ENCODE results near the gene STRADB.
"Not testable (repeated sequence)": the region's sequence is repeated elsewhere in the genome, so short reads cannot be mapped to it uniquely, and the experiment has no call there.

The STRADB gene

DNA sequence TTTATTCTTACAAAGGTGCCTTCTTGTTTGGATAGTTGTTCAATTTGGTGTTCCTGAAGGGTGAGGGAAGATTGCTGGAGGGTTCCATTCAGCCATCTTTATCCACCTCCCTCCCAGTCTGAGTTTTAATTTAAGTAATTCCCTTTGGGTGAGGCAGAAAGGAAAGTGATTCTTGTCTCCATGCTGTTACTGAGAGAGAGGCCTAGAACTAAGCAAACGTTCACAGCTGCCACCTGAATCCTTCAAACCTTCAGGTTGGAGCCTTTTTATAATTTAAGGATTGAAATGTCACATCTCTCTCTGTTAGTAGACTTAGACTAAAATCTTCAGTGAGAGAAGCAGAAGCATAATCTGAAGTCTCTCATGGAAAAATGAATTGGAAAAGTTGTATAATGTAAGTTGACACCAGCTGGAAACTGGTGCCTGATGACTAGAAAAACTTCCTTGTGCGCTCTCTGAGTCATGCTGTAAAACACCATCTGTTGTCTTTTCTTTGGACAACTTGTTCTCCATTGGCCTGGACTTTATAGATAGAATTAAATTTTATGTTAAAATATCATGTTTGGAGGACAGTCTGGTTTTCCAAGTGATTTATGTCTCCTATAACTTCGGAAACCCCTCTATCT is 14.6 kb downstream of the STRADB start:
- no peak for DNase-seq (ENCODE audit: low read depth in 2 of 2)

DNA sequence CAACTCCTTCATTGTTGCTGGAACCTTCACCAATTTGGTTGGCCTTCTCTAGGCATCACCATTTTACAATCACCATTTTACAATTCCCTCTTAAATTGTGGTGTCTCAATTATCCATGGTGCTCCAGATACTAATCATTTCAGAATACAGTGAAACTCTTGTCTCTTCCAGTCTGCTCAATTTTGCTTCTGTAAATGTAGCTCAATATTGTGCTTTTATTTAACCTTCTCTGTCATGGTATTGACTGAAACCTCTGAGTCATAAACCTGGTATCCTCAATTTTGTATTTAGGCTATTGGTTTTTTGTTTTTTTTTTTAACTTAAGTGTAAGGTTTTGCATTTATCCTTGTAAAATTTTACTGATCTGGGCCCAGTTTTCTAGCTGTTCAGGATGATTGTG is 16.1 kb downstream of the STRADB start:
- no peak for DNase-seq (ENCODE audit: low read depth in 2 of 2)

DNA sequence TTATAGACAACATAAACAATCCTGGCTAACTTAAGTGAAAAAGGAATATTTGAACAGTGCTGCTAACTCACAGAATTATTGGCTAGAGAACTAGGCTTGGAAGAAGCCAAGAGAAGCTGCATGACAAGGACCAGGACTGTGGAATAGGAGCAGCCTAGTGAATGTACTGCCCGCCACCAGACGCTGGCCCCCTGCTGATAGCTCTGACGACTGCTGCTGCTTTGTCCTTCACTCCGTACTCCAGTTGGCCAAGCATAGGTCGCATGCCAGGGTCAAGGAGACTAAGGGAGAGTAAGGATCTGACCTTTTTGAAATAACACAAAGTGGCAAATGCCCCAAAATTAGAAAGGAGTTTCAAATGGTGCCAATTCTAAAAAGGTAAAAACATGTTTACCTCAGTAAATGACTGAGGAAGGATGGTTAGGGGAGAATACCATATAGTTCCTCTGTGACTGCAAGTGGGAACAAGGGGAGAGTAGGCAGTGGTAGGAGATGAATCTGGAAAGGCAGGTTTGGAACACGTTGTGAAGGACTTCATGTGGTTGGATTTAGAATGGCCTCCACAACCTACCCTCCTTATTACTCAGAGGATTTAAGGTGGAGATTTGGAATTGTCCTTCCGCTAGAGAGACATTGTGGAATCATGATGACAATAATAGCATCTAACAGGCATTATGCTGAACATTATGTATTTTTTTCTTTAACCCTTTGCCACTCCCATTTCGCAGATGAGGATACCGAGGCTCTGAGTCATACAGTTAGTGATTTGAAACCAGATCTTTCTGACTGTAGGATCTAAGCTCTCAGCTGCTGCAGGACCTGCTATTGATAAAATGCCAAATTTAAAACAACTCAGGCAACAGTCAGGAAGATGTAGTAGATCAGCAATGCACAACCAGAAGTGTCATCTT is 19.5 kb downstream of the STRADB start:
- no peak for DNase-seq (ENCODE audit: low read depth in 2 of 2)

DNA sequence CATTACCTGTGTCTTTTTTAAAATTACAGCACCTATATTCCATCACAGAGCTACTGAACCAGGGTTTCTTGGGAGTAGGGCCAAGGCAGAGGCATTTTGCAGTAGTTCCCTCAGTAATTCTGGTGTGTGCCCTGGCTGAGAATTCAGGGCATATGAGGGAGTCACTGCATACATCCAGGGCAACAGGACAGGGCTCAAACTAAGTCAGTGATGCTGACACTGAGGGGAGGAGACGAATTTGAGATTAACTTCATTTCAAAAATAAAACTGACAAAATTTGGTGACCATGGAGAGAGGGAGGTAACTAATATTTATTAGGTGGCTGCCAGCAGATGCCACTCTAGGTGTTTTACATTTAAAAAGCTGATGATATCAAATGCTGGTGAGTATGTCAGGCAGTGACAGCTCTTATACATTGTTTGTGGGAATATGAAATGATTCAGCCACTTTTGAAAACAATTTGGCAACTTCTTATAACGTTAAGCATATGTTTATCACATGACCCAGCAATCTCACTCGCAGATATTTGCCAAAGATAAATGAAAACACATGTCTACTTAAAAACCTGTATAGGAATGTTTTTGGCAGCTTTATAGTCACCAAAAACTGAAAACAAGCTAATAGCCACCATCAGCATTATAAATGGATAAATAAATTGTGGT is 20.3 kb downstream of the STRADB start:
- no peak for DNase-seq (ENCODE audit: low read depth in 2 of 2)

DNA sequence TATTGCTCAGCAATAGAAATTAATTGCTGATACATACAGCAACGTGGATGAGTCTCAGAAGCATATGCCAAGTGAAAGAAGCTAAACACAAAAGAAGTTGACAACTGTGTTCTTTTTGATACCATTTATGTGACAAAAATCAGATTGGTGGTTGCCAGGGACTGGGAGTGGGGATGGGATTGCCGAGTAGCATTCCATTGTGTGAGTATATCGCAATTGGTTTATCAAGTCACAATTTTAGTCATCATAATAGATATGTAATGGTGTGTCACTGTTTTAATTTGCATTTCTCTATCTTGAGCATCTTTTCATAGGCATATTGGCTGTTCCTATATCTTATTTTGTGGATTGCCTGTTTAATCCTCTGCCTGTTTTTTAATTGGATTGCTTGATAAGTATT is 20.9 kb downstream of the STRADB start:
- no peak for DNase-seq (ENCODE audit: low read depth in 2 of 2)

DNA sequence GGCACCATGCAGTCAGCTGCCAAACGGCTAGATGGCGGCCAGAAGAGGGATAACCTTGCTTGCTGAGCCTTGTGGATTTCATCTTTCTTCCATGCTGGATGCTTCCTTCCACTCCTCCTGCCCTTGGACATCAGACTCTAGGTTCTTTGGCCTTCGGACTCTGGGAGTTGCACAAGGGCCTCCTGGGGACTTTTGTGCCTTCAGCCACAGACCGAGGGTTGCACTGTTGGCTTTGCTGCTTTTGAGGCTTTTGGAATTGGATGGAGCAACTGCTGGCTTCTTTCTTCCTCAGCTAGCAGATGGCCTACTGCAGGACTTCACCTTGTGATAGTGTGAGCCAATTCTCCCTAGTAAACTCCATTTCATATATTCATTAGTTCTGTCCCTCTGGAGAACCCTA is 31.0 kb downstream of the STRADB start:
- DNase-seq (ENCODE audit: low read depth in 2 of 2): no peak

DNA sequence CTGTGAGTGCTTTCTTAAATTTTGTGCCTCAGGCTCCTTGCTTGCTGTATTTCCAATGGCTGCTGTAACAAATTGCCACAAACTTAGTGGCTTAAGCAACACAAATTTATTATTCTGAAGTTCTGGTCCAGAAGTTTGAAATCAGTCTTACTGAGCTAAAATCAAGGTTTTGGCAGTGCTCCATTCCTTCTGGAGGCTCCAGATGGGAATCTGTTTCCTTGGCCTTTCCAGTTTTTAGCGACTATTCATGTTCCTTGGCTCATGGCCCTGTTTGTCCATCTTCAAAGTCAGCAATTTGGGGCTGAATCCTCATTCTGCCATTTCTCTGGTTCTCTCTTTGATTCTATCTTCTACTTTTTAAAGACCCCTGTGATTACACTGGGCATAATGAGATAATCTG is 31.8 kb downstream of the STRADB start:
- no peak for DNase-seq (ENCODE audit: low read depth in 2 of 2)

DNA sequence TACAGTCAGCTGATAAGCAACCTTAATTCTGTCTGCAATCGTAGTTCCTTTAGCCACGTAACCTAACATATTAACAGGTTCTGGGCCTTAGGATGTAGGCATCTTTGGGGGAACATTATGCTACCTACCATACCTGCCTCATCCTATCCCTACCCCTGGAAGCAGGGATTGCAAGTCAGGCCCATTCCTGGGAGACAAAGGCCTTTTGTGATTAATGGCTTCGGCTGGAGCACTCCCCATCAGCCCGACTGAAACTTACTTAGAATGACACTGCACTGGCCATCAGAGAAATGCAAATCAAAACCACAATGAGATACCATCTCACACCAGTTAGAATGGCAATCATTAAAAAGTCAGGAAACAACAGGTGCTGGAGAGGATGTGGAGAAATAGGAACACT is 32.2 kb downstream of the STRADB start:
- not testable (repeated sequence) for DNase-seq (ENCODE audit: low read depth in 2 of 2)

DNA sequence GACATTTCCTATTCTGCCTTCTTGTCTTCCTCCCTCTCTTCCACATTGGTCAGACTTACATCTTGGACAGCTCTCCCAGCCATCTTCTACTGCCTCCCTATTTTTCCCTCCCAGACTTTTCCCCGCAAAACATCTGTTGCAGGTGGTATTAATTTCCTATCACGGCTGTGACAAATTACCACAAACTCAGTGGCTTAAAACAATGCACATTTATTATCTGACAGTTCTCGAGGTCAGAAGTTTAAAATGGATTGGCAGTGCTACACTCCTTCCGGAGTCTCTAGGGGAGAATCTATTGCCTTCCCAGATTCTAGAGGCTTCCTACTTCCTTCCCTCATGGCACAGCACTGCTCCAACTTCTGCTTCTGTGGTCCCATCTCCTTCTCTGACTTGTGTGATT is 33.3 kb downstream of the STRADB start:
- no peak for DNase-seq (ENCODE audit: low read depth in 2 of 2)

DNA sequence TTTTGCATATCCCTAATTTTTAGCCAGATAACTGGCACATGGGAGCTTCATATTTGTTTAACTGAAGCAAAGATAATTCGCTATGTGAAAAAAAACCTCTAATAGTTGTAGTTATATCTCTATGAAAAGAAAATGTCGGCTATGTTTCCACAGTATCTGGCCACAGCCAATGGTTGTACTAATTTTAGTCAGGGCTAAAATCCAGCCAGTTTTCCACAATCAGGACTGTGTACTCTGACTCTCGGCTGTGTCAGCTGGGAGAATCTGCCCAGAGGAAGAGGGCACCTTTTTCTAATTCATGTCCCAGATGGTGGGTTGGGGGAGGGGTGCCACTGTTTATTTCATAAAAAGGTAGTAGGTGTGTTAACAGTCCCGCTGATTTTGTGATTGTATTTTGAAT is 38.8 kb downstream of the STRADB start:
- no peak for DNase-seq (ENCODE audit: low read depth in 2 of 2)

DNA sequence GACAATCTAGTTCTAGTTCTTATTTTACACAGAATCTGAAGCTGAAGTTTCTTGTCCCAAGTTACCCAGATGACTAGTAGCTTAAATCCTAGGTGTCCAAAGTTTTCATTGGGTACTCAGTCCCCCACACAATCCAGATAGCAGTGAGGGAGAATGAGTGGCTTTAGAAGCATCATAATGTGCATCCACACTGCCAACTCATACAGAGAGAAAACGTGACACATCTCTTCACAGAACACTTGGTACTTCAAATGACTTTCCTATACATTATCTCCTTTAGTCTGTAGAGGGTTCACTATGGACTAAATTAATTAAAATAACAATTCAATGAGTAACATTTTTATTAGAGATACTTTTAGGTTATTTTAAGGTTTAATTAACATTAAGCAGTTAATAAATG is 45.2 kb downstream of the STRADB start:
- no peak for DNase-seq (ENCODE audit: low read depth in 2 of 2)

DNA sequence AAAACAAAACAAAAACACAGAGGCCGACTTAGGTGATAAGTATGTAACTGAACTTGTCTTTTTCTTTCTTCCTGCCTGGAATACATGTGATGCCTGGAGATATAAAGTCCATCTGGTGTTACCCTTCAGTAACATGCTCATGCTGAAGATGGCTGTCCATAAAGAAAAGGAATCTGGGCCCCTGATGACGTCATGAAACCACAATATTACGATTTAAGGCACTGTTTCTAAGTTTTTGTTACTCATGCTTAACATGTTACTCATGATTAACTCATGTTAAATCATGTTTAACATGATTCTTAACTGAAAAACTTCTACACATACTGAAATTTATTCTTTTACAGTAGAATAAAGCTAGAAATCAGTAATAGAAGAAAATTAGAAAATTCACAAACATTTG is 49.0 kb downstream of the STRADB start:
- DNase-seq (ENCODE audit: low read depth in 2 of 2): no peak

DNA sequence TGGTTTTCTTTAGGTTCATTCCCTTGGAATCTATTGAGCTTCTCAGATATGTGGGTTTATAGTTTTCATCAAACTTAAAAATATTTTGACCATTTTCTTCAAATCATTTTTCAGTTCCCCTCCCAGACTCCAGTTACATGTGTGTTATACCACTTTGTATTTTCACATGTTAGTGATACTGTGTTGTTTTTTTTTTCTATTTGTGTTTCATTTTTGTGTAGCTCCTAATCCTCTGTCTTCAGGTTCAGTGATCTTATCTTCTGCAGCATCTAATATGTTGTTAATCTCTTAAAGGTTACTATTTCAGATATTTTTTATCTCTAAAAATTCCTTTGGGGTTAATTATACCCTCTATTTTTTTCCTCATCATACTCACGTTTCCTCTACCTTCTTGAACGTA is 51.2 kb downstream of the STRADB start:
- DNase-seq (ENCODE audit: low read depth in 2 of 2): no peak

DNA sequence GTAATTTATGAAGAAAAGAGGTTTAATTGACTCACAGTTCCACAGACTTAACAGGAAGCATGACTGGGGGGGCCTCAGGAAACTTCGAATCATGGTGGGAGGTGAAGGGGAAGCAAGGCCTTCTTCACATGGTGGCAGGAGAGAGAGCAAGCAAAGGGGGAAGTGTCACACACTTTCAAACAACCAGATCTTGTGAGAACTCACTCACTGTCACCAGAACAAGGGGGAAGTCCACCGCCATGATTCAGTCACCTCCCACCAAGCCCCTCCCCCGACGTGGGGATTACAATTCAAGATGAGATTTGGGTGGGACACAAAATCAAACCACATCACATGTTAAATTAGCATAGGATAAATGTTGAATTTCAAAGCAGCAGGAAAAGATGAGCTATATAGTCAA is 56.2 kb downstream of the STRADB start:
- DNase-seq (ENCODE audit: low read depth in 2 of 2): no peak

DNA sequence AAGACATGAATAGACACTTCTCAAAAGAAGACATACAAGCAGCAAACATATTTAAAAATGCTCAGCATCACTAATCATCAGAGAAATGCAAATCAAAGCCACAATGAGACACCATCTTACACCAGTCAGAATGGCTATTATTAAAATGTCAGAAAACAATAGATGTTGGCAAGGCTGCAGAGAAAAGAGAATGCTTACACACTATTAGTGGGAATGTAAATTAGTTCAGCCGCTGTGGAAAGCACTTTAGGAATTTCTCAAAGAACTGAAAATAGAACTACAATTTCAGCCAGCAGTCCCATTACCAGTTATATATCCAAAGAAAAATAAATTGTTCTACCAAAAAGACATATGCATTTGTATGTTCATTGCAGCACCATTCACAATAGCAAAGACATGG is 61.7 kb downstream of the STRADB start:
- DNase-seq (ENCODE audit: low read depth in 2 of 2): no peak

DNA sequence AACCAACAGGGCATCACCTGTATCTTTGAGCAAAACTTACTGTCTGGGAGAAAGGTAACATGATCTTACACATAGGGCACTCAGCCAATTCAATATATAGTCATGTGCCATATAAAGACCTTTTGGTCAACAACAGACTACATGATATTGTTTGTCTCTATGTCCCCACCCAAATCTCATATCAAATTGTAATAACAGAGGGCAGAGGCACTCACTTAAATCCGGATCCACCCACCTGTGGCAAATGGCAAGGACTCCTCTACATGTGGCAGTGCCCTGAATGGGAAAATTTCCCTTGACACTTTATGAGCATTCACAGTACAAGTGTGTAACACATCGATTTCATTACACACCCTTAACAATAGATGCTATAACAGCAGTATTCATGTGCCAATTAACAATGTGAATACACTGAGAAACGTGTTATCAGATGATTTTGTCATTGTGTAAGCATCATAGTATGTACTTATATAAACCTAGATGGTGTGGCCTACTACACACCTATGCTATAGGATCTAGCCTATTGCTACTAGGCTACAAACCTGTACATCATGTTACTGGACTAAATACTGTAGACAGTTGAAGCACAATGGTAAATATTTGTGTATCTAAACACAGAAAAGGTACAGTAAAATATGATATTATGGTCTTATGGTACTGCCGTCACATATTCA is 64.2 kb downstream of the STRADB start:
- DNase-seq (ENCODE audit: low read depth in 2 of 2): no peak

DNA sequence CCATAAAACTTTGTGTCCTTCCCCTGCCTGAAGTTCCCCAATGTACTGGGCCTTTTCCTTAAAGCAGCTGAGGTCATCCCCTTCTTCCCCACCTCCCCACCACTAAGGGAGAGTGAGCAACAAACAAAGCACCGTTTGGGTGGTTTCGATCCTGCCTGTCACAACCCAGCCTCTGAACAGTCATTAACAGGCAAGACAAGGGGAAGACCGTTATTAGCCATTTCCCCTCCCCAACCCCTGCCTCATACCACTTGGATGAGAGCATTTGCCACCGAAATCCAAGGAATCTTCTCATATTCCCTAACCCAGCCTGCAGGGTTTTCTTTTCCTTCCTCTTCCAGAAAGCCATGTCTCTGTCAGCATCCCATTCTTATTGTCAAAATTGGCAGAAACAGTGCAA is 65.6 kb downstream of the STRADB start:
- no peak for DNase-seq (ENCODE audit: low read depth in 2 of 2)

DNA sequence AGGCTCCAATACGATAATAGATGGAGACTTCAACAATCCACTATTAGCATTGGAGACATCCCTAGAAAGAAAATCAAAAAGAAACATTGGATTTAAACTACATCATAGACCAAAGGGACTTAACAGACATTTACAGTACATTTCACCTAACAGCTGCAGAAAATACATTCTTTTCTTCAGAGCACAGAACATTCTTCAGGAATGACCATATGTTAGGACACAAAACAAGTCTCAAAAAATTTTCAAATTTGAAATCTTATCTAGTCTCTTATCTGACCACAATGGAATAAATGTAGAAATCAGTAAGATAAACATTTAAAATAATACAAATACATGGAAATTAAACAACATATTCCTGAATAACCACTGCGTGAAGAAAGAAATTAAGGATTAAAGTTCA is 68.7 kb downstream of the STRADB start:
- DNase-seq (ENCODE audit: low read depth in 2 of 2): no peak

DNA sequence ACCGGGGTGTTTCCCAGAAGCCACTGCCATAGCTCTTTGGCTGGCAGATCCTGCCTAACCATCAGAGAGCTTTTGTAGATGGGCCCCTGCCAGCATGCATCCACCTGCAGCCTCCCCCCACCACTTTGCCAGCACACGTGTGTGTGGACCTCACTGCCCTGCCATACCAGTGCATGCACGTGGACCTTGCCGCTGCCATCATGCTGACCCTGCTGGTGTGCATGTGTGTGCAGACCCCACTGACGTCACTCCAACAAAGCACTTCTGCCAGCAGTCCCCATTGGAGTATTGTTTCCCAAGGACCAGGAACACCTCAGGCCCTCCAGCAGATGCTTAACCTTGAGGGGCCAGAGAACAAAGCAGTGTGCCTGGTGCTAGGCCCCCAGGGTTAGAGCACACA is 71.4 kb downstream of the STRADB start:
- no peak for DNase-seq (ENCODE audit: low read depth in 2 of 2)

DNA sequence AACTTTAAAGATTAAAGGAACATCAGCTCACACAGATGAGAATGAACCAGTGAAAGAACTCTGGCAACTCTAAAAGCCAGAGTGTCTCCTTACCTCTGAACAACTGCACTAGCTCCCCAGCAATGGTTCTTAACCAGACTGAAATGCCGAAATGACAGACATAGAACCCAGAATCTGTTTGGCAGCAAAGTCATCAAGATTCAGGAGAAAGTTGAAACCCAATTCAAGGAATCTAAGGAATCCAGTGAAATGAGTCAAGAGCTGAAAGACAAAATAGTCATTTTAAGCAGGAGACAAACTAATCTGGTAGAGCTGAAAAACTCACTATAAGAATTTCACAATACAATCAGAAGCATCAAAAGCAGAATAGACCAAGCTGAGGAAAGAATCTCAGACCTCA is 72.0 kb downstream of the STRADB start:
- DNase-seq (ENCODE audit: low read depth in 2 of 2): no peak

Data from stimulated activated CD8-positive, alpha-beta memory T cell treated with anti-CD3 and anti-CD28 coated beads, Interleukin-15, amount 100 ng/mL, for 4 hours (primary cell).